CD4-positive, CD25-positive, alpha-beta regulatory T cell (primary cell): ENCODE results near the gene AUTS2. TPM values are rescaled to one million over a fixed set of nuclear protein-coding genes. Genes with fewer than 3 reads are reported as not detected.

ENCODE experiments used
- ATAC-seq, 2 donors: fragments of 150-1000 bp; cut with Tn5 transposase; one replicate each; pipeline ENCODE4 v1.10.0; 2021; ENCODE audit warnings: low read depth in 2 of 2, moderate number of reproducible peaks in 2 of 2, moderate library complexity in 1 of 2
- DNase-seq, 3 donors: peaks; one replicate each; pipeline versions ENCODE4 v3.0.0 to v3.0.0-alpha.2; 2012 to 2022; ENCODE audit warnings: mixed read lengths in 1 of 3
- H3K27ac ChIP-seq: one replicate; pipeline ENCODE4 v1.7.0; 2013; ENCODE audit warnings: mild to moderate bottlenecking, low read length; ENCODE audit not compliant: insufficient read depth, poor library complexity, severe bottlenecking
- H3K27me3 ChIP-seq: one replicate; pipeline ENCODE4 v1.7.0; 2013; ENCODE audit warnings: low read length; ENCODE audit not compliant: control insufficient read depth, insufficient read depth
- H3K36me3 ChIP-seq: one replicate; pipeline ENCODE4 v1.7.0; 2013; ENCODE audit warnings: mild to moderate bottlenecking, low read length, moderate library complexity; ENCODE audit not compliant: control insufficient read depth, insufficient read depth
- H3K4me1 ChIP-seq: 2 replicates; pipeline ENCODE4 v1.7.0; 2013; ENCODE audit warnings: mild to moderate bottlenecking, low read length; ENCODE audit not compliant: insufficient read depth, control insufficient read depth, poor library complexity, severe bottlenecking
- H3K4me3 ChIP-seq: one replicate; pipeline ENCODE4 v1.7.0; 2013; ENCODE audit warnings: low read depth, mild to moderate bottlenecking, low read length, moderate library complexity
- H3K9me3 ChIP-seq, 2 experiments: 1 replicate in 1 of 2; 2 replicates in 1 of 2; pipeline ENCODE4 v1.7.0; 2013; ENCODE audit warnings: low read length in 2 of 2, mild to moderate bottlenecking in 1 of 2, moderate library complexity in 1 of 2; ENCODE audit not compliant: control insufficient read depth in 2 of 2
- H3K27ac Mint-ChIP-seq, 3 donors: one replicate each; pipeline ENCODE4 v1.8.0; 2020 to 2022; ENCODE audit warnings: mild to moderate bottlenecking in 3 of 3, mixed read lengths in 3 of 3, moderate library complexity in 2 of 3
- H3K27me3 Mint-ChIP-seq: one replicate; pipeline ENCODE4 v1.8.0; 2022; ENCODE audit warnings: mild to moderate bottlenecking, mixed read lengths
- H3K36me3 Mint-ChIP-seq: one replicate; pipeline ENCODE4 v1.8.0; 2020; ENCODE audit warnings: mixed read lengths
- H3K4me1 Mint-ChIP-seq, 4 donors: one replicate each; pipeline ENCODE4 v1.8.0; 2020 to 2022; ENCODE audit warnings: mixed read lengths in 4 of 4, mild to moderate bottlenecking in 1 of 4
- H3K4me3 Mint-ChIP-seq, 4 donors: one replicate each; pipeline ENCODE4 v1.8.0; 2020 to 2022; ENCODE audit warnings: mild to moderate bottlenecking in 4 of 4, mixed read lengths in 4 of 4, moderate library complexity in 3 of 4
- H3K9me3 Mint-ChIP-seq, 7 donors: one replicate each; pipeline ENCODE4 v1.8.0; 2020 to 2022; ENCODE audit warnings: mixed read lengths in 7 of 7, mild to moderate bottlenecking in 3 of 7, moderate library complexity in 2 of 7
- polyA plus RNA-seq, 4 donors: library from polyadenylated mRNA; unstranded; fragments of 300-500 nt; fragmentation: Illumina TruSeq; gene quantifications; one replicate each; pipeline ENCODE4 v1.2.3, GENCODE V29; 2021
- total RNA-seq: library from RNA; stranded (reverse); gene quantifications from one replicate; pipeline ENCODE4 v1.2.3, GENCODE V29; 2022

Gene AUTS2
- total and polyA plus RNA-seq, 5 donors from 2014 or later = 0.47 to 32.4 (median 0.74) TPM

DNA sequence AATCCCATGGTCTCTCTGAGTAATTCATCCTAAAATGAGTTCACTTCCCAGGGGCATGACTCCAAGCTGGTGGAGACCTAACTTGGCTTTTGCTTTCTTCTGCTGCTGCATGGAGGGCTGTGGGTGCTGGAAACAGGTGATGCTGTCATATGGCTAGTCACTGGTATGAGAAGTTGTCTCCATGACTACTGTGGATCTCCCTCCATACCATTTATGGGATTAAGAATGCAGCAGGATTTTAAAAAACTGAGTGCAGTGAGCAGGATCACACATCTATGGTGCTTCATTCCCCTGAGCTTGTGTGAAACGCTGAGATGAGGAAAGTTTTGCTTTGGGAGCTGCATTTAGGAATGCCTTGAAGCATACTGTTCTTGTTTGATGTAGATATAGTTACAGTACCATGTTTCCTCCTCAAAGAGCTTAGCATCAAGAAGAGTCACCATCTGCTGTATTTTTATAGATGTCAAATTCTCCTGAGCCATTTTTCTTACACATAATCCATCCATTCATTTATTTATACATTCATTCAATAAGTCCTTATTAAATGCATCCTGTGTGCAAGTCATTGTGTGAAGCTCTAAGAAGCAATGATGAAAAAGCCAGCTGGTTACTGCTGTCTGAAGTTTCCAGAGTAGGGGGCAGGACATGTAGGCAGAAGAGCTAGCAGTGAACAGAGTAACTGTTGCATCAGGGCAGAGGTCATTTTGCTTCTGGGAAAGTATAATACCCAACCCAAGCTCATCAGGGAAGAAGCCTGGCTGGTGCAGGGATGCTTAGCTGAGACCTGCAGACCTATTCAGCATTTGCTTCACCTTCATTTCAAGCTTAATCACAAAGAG is 534.8 kb downstream of the AUTS2 start:
- Histone ChIP-seq H3K9me3 (no peaks in the 10 kb centered on the region), H3K4me3 (no peak overlapping the region), H3K36me3 (no peaks in the 10 kb centered on the region), H3K27ac (no peak overlapping the region), H3K4me1 (no peaks in the 10 kb centered on the region), H3K27me3 (no peaks in the 10 kb centered on the region)
- no peaks in the 10 kb centered on the region for H3K36me3 Mint-ChIP-seq
- ATAC-seq = no peak
- no peak overlapping the region for H3K4me3 Mint-ChIP-seq
- H3K27me3 Mint-ChIP-seq = peaks cover 5% of the 10 kb centered on the region
- no peak for DNase-seq
- H3K4me1 Mint-ChIP-seq = no peaks in the 10 kb centered on the region
- H3K27ac Mint-ChIP-seq = no peak overlapping the region
- peaks cover 0 to 7% (median 0%) of the 10 kb centered on the region in 7 donors for H3K9me3 Mint-ChIP-seq

DNA sequence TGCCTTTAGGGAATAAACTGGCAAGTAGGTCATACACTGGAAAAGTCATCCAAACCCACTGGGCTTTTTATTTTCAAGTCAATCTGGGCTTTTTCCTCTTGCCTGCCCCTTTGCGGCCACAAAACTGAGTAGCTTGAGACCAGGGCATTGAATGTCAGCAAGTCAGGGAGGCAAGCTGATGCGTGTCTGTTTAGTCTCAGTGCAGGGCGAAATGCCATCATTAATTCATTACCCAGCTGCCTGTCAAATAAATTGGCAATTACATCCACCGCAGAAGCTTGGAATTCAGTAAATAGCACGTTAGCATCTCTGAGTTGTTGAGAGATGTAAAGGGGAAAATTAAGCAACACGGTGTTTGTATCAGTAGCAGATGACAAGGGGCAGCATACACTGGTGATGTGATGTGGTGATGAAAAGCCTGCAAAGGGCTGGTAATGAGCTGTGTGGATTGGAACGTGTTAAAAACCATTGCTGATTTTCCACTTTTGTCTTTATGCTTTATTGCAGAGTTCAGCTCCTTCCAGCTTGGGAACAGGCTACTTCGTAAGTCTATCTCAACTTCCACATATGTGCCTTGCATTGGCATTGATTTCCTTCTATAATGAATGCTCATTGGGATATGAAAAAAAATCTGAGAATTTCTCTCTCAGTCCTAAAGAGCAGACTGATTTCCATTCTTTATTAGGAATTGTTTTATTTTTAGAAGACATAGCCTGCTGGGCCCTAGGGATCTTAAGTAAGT is 535.9 kb downstream of the AUTS2 start:
- H3K4me1 Mint-ChIP-seq = no peaks in the 10 kb centered on the region
- ATAC-seq (no peak), DNase-seq (no peak)
- H3K27me3 Mint-ChIP-seq = peaks cover 5% of the 10 kb centered on the region
- no peaks in the 10 kb centered on the region for H3K9me3 ChIP-seq
- no peak overlapping the region for H3K27ac ChIP-seq
- H3K9me3 Mint-ChIP-seq = peaks cover 0 to 7% (median 0%) of the 10 kb centered on the region in 7 donors
- no peak overlapping the region for H3K27ac Mint-ChIP-seq
- H3K36me3 Mint-ChIP-seq = no peaks in the 10 kb centered on the region
- H3K4me3 ChIP-seq = no peak overlapping the region
- no peak overlapping the region for H3K4me3 Mint-ChIP-seq
- H3K4me1 ChIP-seq = no peaks in the 10 kb centered on the region
- H3K36me3 ChIP-seq = no peaks in the 10 kb centered on the region
- H3K27me3 ChIP-seq = no peaks in the 10 kb centered on the region

GRCh38 chr7:70135656-70136055 is 537.4 kb downstream of the AUTS2 start:
- Mint-ChIP-seq H3K27me3 (peaks cover 5% of the 10 kb centered on the region), H3K9me3 (peaks cover 0 to 5% (median 0%) of the 10 kb centered on the region in 7 donors), H3K4me3 (no peak overlapping the region), H3K36me3 (no peaks in the 10 kb centered on the region), H3K4me1 (no peaks in the 10 kb centered on the region), H3K27ac (no peak overlapping the region)
- Histone ChIP-seq H3K36me3 (no peaks in the 10 kb centered on the region), H3K9me3 (no peaks in the 10 kb centered on the region), H3K4me3 (no peak overlapping the region), H3K27me3 (no peaks in the 10 kb centered on the region), H3K4me1 (no peaks in the 10 kb centered on the region), H3K27ac (no peak overlapping the region)
- DNase-seq = no peak
- ATAC-seq = no peak

DNA sequence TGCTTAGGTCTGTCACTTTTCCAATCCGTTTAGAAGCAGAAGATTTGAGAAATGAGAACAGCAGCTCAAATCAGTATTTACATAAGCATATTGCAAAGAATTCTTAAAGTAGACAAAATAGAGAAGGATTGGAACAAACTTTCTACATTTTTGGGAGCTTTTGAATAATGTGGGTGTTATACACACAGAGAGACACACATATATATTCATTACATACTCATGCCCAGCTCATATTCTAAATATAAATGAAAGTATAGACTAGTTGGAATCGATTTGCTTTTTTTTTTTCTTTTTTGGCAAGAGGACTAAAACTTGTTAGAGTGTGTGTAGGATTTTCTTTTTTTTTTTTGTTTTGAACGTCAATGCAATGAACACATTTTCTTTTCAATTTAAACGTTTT is 538.9 kb downstream of the AUTS2 start:
- H3K27me3 ChIP-seq = no peaks in the 10 kb centered on the region
- no peak overlapping the region for H3K27ac Mint-ChIP-seq
- H3K4me3 ChIP-seq = no peak overlapping the region
- no peak overlapping the region for H3K27ac ChIP-seq
- no peaks in the 10 kb centered on the region for H3K4me1 Mint-ChIP-seq
- H3K4me3 Mint-ChIP-seq = no peak overlapping the region
- DNase-seq (no peak), ATAC-seq (no peak)
- H3K36me3 ChIP-seq = no peaks in the 10 kb centered on the region
- peaks cover 0 to 5% (median 0%) of the 10 kb centered on the region in 7 donors for H3K9me3 Mint-ChIP-seq
- H3K27me3 Mint-ChIP-seq = peaks cover 5% of the 10 kb centered on the region
- H3K4me1 ChIP-seq = no peaks in the 10 kb centered on the region
- no peaks in the 10 kb centered on the region for H3K36me3 Mint-ChIP-seq
- H3K9me3 ChIP-seq = no peaks in the 10 kb centered on the region

DNA sequence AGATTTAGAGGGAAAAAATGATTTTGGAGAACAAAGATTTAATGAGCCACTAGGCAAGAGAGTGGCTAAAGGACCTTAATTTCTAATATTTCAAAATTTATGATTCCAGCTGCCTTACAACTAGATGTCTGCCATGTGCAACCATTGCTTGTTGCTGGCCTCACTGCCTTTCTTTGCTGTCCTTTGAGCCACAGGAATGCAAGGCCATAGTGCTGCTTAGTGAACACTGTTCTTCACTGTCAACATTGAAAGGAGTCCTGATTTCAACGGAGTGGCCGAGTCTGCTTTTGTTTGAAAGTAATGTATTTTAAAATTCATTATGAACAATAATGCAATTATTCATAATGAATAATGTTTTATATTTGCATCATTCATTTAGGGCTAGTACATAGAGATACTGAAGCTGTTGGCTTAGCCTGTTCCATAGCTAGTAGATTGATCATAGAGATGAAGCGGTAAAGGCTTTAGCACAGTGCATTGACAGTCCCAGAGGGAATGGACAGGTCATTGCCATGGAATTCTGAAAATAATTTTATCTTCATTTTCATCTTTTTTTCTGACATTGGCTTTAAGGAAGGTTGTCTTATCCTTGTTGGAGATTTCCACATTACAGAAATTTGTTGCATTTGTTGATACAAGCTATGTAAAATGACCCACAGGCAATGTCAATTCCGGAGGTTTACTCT is 544.1 kb downstream of the AUTS2 start:
- no peak overlapping the region for H3K27ac Mint-ChIP-seq
- H3K4me1 ChIP-seq = no peaks in the 10 kb centered on the region
- H3K9me3 ChIP-seq = no peaks in the 10 kb centered on the region
- H3K27ac ChIP-seq = no peak overlapping the region
- H3K27me3 Mint-ChIP-seq = peaks cover 7% of the 10 kb centered on the region
- no peak for ATAC-seq
- H3K4me3 ChIP-seq = no peak overlapping the region
- no peaks in the 10 kb centered on the region for H3K4me1 Mint-ChIP-seq
- no peaks in the 10 kb centered on the region for H3K36me3 Mint-ChIP-seq
- no peaks in the 10 kb centered on the region for H3K27me3 ChIP-seq
- DNase-seq = no peak
- no peak overlapping the region for H3K4me3 Mint-ChIP-seq
- H3K9me3 Mint-ChIP-seq = peaks cover 0 to 5% (median 2%) of the 10 kb centered on the region in 7 donors
- no peaks in the 10 kb centered on the region for H3K36me3 ChIP-seq

GRCh38 chr7:70143075-70144044 is 545.1 kb downstream of the AUTS2 start:
- Histone ChIP-seq H3K4me1 (no peaks in the 10 kb centered on the region), H3K9me3 (no peaks in the 10 kb centered on the region), H3K4me3 (no peak overlapping the region), H3K36me3 (no peaks in the 10 kb centered on the region), H3K27ac (no peak overlapping the region), H3K27me3 (no peaks in the 10 kb centered on the region)
- H3K36me3 Mint-ChIP-seq = no peaks in the 10 kb centered on the region
- ATAC-seq = no peak
- H3K27me3 Mint-ChIP-seq = peaks cover 7% of the 10 kb centered on the region
- peak overlapping the region in 1 of 4 donors; percentile 78 for H3K4me3 Mint-ChIP-seq
- peaks cover 0 to 4% (median 0%) of the 10 kb centered on the region in 7 donors for H3K9me3 Mint-ChIP-seq
- DNase-seq = no peak
- H3K4me1 Mint-ChIP-seq = no peaks in the 10 kb centered on the region
- no peak overlapping the region for H3K27ac Mint-ChIP-seq

DNA sequence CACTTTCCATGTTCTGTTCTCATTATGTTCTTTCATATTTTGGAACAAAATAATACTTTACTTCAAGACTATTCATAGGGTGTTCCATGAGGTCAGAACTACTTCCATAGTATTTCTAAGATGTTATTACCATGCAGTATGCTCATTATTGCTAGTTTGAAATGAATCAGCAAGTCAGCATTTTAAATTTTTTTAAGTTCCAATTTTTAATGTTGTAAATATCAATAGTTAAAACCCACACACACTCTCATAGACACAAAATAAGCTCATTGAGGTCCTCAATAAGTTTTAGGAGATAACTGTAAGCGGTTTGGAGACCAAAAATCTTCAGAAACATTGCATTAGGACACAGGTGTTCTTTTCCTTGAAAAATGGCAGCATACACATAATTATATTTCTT is 550.7 kb downstream of the AUTS2 start:
- no peak overlapping the region for H3K27ac Mint-ChIP-seq

More for the DNA sequence above, 550.7 kb downstream of the AUTS2 start:
- Histone ChIP-seq H3K36me3 (no peaks in the 10 kb centered on the region), H3K4me3 (no peak overlapping the region), H3K4me1 (no peaks in the 10 kb centered on the region), H3K27ac (no peak overlapping the region), H3K27me3 (no peaks in the 10 kb centered on the region), H3K9me3 (peaks cover 0 to 5% of the 10 kb centered on the region in 2 experiments)
- H3K36me3 Mint-ChIP-seq = no peaks in the 10 kb centered on the region
- peaks cover 7% of the 10 kb centered on the region for H3K27me3 Mint-ChIP-seq
- H3K9me3 Mint-ChIP-seq = peaks cover 0 to 15% (median 0%) of the 10 kb centered on the region in 7 donors
- ATAC-seq (no peak), DNase-seq (no peak)
- no peak overlapping the region for H3K4me3 Mint-ChIP-seq
- H3K4me1 Mint-ChIP-seq = no peaks in the 10 kb centered on the region
